IMR-90 (cell line): ENCODE data around the gene LENG1. TPM values are rescaled to one million over a fixed set of nuclear protein-coding genes. Genes with fewer than 3 reads are reported as not detected.
"Not testable (repeated sequence)": the region's sequence is repeated elsewhere in the genome, so short reads cannot be mapped to it uniquely, and the experiment has no call there.

ENCODE experiments used
- ATAC-seq: fragments of 200-7000 bp; cut with Tn5 transposase; 2 replicates; pipeline ENCODE4 v1.9.1; 2020; ENCODE audit warnings: low read depth, mild to moderate bottlenecking, moderate library complexity
- BruUV-seq: library from RNA; stranded (reverse); fragments of 400-500 nt; replicated peaks from 2 replicates; lab custom pipeline; 2021; lab: Mats Ljungman, UMichigan
- CTCF ChIA-PET: fragments of 300-600 bp; formaldehyde crosslinking; extraction: SDS; loops from one replicate; lab custom pipeline; 2021; ENCODE audit warnings: antibody characterized with exemption; lab: Yijun Ruan, JAX
- POLR2A ChIA-PET: fragments of 300-600 bp; sonication (Branson Sonifier 250); formaldehyde crosslinking; loops from one replicate; lab custom pipeline; 2022; ENCODE audit warnings: antibody characterized with exemption; ENCODE audit not compliant: unreplicated experiment; lab: Charles Lee
- DNase-seq: peaks from one replicate; pipeline ENCODE4 v3.0.0; 2013
- H2AFZ ChIP-seq: replicated peaks from 2 replicates; pipeline ENCODE3; 2013; ENCODE audit warnings: low read length, mild to moderate bottlenecking; ENCODE audit not compliant: poor library complexity
- H2AK5ac ChIP-seq: 2 replicates; pipeline ENCODE4 v1.6.1; 2013; ENCODE audit warnings: low read depth, low read length, inconsistent platforms
- H2AK9ac ChIP-seq: replicated peaks from 2 replicates; pipeline ENCODE3; 2013; ENCODE audit warnings: mild to moderate bottlenecking, low read depth, low read length, moderate library complexity; ENCODE audit not compliant: poor library complexity
- H2BK120ac ChIP-seq: 2 replicates; pipeline ENCODE4 v1.6.1; 2013; ENCODE audit warnings: low read depth, low read length, inconsistent platforms
- H2BK15ac ChIP-seq: 3 replicates; pipeline ENCODE4 v1.6.1; 2013; ENCODE audit warnings: low read depth, low read length, inconsistent platforms
- H2BK20ac ChIP-seq: 2 replicates; pipeline ENCODE4 v1.6.1; 2013; ENCODE audit warnings: low read depth, mild to moderate bottlenecking, inconsistent platforms, low read length, moderate library complexity
- H2BK5ac ChIP-seq: 2 replicates; pipeline ENCODE4 v1.6.1; 2013; ENCODE audit warnings: mild to moderate bottlenecking, low read depth, low read length, inconsistent platforms; ENCODE audit not compliant: poor library complexity, severe bottlenecking
- H3K14ac ChIP-seq: replicated peaks from 2 replicates; pipeline ENCODE4 v1.6.1; 2013; ENCODE audit warnings: low read depth, low read length, inconsistent platforms
- H3K18ac ChIP-seq: 2 replicates; pipeline ENCODE4 v1.6.1; 2013; ENCODE audit warnings: low read depth, low read length, control low read depth
- H3K23ac ChIP-seq: 2 replicates; pipeline ENCODE4 v1.6.1; 2013; ENCODE audit warnings: low read depth, low read length, inconsistent platforms
- H3K27ac ChIP-seq: 2 replicates; pipeline ENCODE4 v1.5.1; 2013; ENCODE audit warnings: mild to moderate bottlenecking, control low read depth, low read length; ENCODE audit not compliant: insufficient read depth
- H3K27me3 ChIP-seq: 2 replicates; pipeline ENCODE4 v1.6.1; 2013; ENCODE audit warnings: low read length; ENCODE audit not compliant: control insufficient read depth, insufficient read depth
- H3K36me3 ChIP-seq: 2 replicates; pipeline ENCODE4 v1.6.1; 2013; ENCODE audit warnings: low read length, mixed read lengths; ENCODE audit not compliant: control insufficient read depth, insufficient read depth
- H3K4ac ChIP-seq: 2 replicates; pipeline ENCODE4 v1.6.1; 2013; ENCODE audit warnings: low read depth, low read length, inconsistent platforms
- H3K4me1 ChIP-seq: 2 replicates; pipeline ENCODE4 v1.6.1; 2013; ENCODE audit warnings: low read length, mixed read lengths; ENCODE audit not compliant: control insufficient read depth, insufficient read depth
- H3K4me2 ChIP-seq: 2 replicates; pipeline ENCODE4 v1.6.1; 2013; ENCODE audit warnings: low read depth, mild to moderate bottlenecking, control low read depth, low read length, moderate library complexity
- H3K4me3 ChIP-seq: 2 replicates; pipeline ENCODE4 v1.5.1; 2013; ENCODE audit warnings: low read depth, mild to moderate bottlenecking, control low read depth, low read length, moderate library complexity; ENCODE audit not compliant: insufficient read depth
- H3K56ac ChIP-seq: 2 replicates; pipeline ENCODE4 v1.6.1; 2013; ENCODE audit warnings: low read length, inconsistent platforms; ENCODE audit not compliant: insufficient read depth; ENCODE audit errors: extremely low read depth
- H3K79me1 ChIP-seq, 2 experiments: 2 replicates each; pipeline ENCODE4 v1.6.1; 2013; ENCODE audit warnings: low read length in 2 of 2, inconsistent platforms in 1 of 2, low read depth in 1 of 2
- H3K9ac ChIP-seq: 2 replicates; pipeline ENCODE4 v1.6.1; 2013; ENCODE audit warnings: low read depth, low read length, control low read depth
- H3K9me1 ChIP-seq: 2 replicates; pipeline ENCODE4 v1.6.1; 2013; ENCODE audit warnings: low read length, inconsistent platforms; ENCODE audit not compliant: insufficient read depth
- H3K9me3 ChIP-seq: 2 replicates; pipeline ENCODE4 v1.6.1; 2013; ENCODE audit warnings: low read length; ENCODE audit not compliant: control insufficient read depth, insufficient read depth
- H4K20me1 ChIP-seq: 2 replicates; pipeline ENCODE4 v1.6.1; 2013; ENCODE audit warnings: low read length, inconsistent platforms; ENCODE audit not compliant: insufficient read depth
- H4K5ac ChIP-seq: 2 replicates; pipeline ENCODE4 v1.6.1; 2013; ENCODE audit warnings: mild to moderate bottlenecking, low read depth, low read length, control low read depth
- H4K8ac ChIP-seq, 2 experiments: 2 replicates each; pipeline ENCODE4 v1.6.1; 2013; ENCODE audit warnings: low read depth in 2 of 2, low read length in 2 of 2, control low read depth in 1 of 2, inconsistent platforms in 1 of 2
- H4K91ac ChIP-seq: 2 replicates; pipeline ENCODE4 v1.6.1; 2013; ENCODE audit warnings: low read depth, low read length, inconsistent platforms; ENCODE audit not compliant: insufficient read depth
- WGBS, 2 experiments: methylation state at CpG; one replicate each; pipeline versions ENCODE4 v1.1.5 to v1.1.7; 2013; ENCODE audit warnings: missing lambda C conversion rate in 2 of 2; ENCODE audit not compliant: insufficient read length in 1 of 2; ENCODE audit errors: extremely low coverage in 2 of 2; 5-methylcytosine and 5-hydroxymethylcytosine counted together
- dilution Hi-C: fragments of 300-500 bp; cut with HindIII; formaldehyde crosslinking; loops from one replicate; pipeline ENCODE4 v1.14.3; 2018; ENCODE audit warnings: low sequenced_read_pairs; ENCODE audit not compliant: unreplicated experiment
- in situ Hi-C: fragments of 300-500 bp; cut with MboI; formaldehyde crosslinking; loops from 3 replicates; pipeline ENCODE4 v1.14.3; 2019; ENCODE audit warnings: low sequenced_read_pairs, inconsistent platforms, mixed read lengths
- intact Hi-C: fragments of 100-400 bp; cut with micrococcal nuclease; formaldehyde crosslinking; loops from 2 replicates; pipeline ENCODE4 v1.10.0; 2022
- polyA plus RNA-seq, 3 experiments: library from polyadenylated mRNA; depleted of rRNA; stranded (reverse); fragments of >200 nt; gene quantifications; 2 replicates each; pipeline ENCODE4 v1.2.3, GENCODE V29; 2012; ENCODE audit warnings: low replicate concordance in 1 of 3
- total RNA-seq: library from RNA; depleted of rRNA; stranded (reverse); fragments of >200 nt; gene quantifications from 2 replicates; pipeline ENCODE4 v1.2.3, GENCODE V29; 2012

The LENG1 gene
- total and polyA plus RNA-seq, 2 of the 4 experiments (the other 2 are of a cell fraction) = 2.7 to 5.3 TPM

DNA sequence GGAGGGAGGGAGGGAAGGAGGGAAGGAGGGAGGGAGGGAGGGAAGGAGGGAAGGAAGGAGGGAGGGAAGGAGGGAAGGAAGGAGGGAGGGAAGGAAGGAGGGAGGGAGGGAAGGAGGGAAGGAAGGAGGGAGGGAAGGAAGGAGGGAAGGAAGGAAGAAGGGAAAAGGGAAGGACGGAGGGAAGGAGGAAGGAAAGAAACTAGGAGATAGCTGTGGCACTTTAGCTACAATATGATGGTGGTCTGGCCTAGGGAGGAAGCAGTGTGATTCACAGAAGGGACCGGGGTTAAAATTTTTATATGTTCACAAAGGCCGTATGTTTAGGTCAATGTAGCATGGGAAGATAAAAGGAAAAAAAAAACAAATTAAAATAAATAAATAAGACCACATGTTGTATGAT lies 22.4 kb upstream of the LENG1 start:
- H3K23ac ChIP-seq, H3K27ac ChIP-seq, H3K14ac ChIP-seq, dilution Hi-C loops, ATAC-seq, CTCF ChIA-PET, H2AFZ ChIP-seq, H3K9me3 ChIP-seq, H3K4me1 ChIP-seq, H2BK20ac ChIP-seq, BruUV-seq, H3K4me2 ChIP-seq, H3K4me3 ChIP-seq, H4K8ac ChIP-seq, in situ Hi-C loops, H3K4ac ChIP-seq, H3K56ac ChIP-seq, H3K27me3 ChIP-seq, H3K9ac ChIP-seq, H4K20me1 ChIP-seq, H2BK15ac ChIP-seq, H2AK5ac ChIP-seq, intact Hi-C loops, DNase-seq, H2AK9ac ChIP-seq, H3K9me1 ChIP-seq, H2BK5ac ChIP-seq, H3K18ac ChIP-seq, H4K5ac ChIP-seq, H2BK120ac ChIP-seq, H4K91ac ChIP-seq: not testable (repeated sequence)
- POLR2A ChIA-PET = interaction anchor here (0.6 kb wide), 1 partner anchor 1888 kb away, joined by 5 read pairs; no protein-coding TSS in a partner anchor
- 91% methylated on average over 1 of the region's 3 CpGs; no CpG with 5 or more reads in 1 of the 2 experiments for WGBS, 2 experiments
- H3K36me3 ChIP-seq = peaks cover 50% of the 10 kb centered on the region
- H3K79me1 ChIP-seq = peaks cover 7 to 28% of the 10 kb centered on the region in 2 experiments; a peak in 3 of 4 replicates
